ENCODE data around the gene ADAM12. TPM values are rescaled to one million over a fixed set of nuclear protein-coding genes. Genes with fewer than 3 reads are reported as not detected.

The ADAM12 gene
- polyA plus RNA-seq, 4 donors = 0.45 to 0.87 TPM; not detected in 2

GRCh38 chr10:126334272-126334671 lies 54.0 kb downstream of the ADAM12 start:
- no peak for DNase-seq
- H3K36me3 ChIP-seq (ENCODE audit: control insufficient read depth in 3 of 3, insufficient read depth in 2 of 3, low read depth in 1 of 3, low read length in 3 of 3) = no peaks in the 10 kb centered on the region
- no peaks in the 10 kb centered on the region for H3K4me1 ChIP-seq (ENCODE audit: control insufficient read depth in 3 of 3, insufficient read depth in 2 of 3, low read depth in 1 of 3, low read length in 2 of 3)
- no peak overlapping the region for H3K27ac ChIP-seq (ENCODE audit: low read depth in 1 of 3, low read length in 2 of 3)
- H3K9me3 ChIP-seq (ENCODE audit: control insufficient read depth in 2 of 2, insufficient read depth in 1 of 2, low read depth in 1 of 2, low read length in 1 of 2) = no peaks in the 10 kb centered on the region
- 54 to 57% (median 55%) methylated on average over 2 of the region's 2 CpGs for WGBS, 3 donors
- H3K4me3 ChIP-seq (ENCODE audit: low read depth in 1 of 3, low read length in 3 of 3) = no peak overlapping the region
- FAIRE-seq = no peak
- peaks cover 0 to 3% (median 2%) of the 10 kb centered on the region in 3 donors for H3K27me3 ChIP-seq (ENCODE audit: control insufficient read depth in 3 of 3, insufficient read depth in 3 of 3, low read length in 3 of 3)

GRCh38 chr10:126332576-126332975 lies 55.7 kb downstream of the ADAM12 start:
- Histone ChIP-seq H3K36me3 (ENCODE audit: control insufficient read depth in 3 of 3, insufficient read depth in 2 of 3, low read depth in 1 of 3, low read length in 3 of 3) (no peaks in the 10 kb centered on the region), H3K27ac (ENCODE audit: low read depth in 1 of 3, low read length in 2 of 3) (no peak overlapping the region), H3K4me3 (ENCODE audit: low read depth in 1 of 3, low read length in 3 of 3) (no peak overlapping the region), H3K27me3 (ENCODE audit: control insufficient read depth in 3 of 3, insufficient read depth in 3 of 3, low read length in 3 of 3) (peaks cover 0 to 3% (median 2%) of the 10 kb centered on the region in 3 donors), H3K9me3 (ENCODE audit: control insufficient read depth in 2 of 2, insufficient read depth in 1 of 2, low read depth in 1 of 2, low read length in 1 of 2) (no peaks in the 10 kb centered on the region), H3K4me1 (ENCODE audit: control insufficient read depth in 3 of 3, insufficient read depth in 2 of 3, low read depth in 1 of 3, low read length in 2 of 3) (no peaks in the 10 kb centered on the region)
- DNase-seq = no peak
- 89 to 91% (median 90%) methylated on average over 14 of the region's 14 CpGs for WGBS, 3 donors
- FAIRE-seq = no peak

- 81 to 89% (median 81%) methylated on average over 3 of the region's 3 CpGs for WGBS, 3 donors
- H3K4me1 ChIP-seq (ENCODE audit: control insufficient read depth in 3 of 3, insufficient read depth in 2 of 3, low read depth in 1 of 3, low read length in 2 of 3) = no peaks in the 10 kb centered on the region
- no peak overlapping the region for H3K27ac ChIP-seq (ENCODE audit: low read depth in 1 of 3, low read length in 2 of 3)
- H3K27me3 ChIP-seq (ENCODE audit: control insufficient read depth in 3 of 3, insufficient read depth in 3 of 3, low read length in 3 of 3) = peaks cover 0 to 3% (median 2%) of the 10 kb centered on the region in 3 donors
- FAIRE-seq = no peak
- no peaks in the 10 kb centered on the region for H3K9me3 ChIP-seq (ENCODE audit: control insufficient read depth in 2 of 2, insufficient read depth in 1 of 2, low read depth in 1 of 2, low read length in 1 of 2)
- H3K4me3 ChIP-seq (ENCODE audit: low read depth in 1 of 3, low read length in 3 of 3) = no peak overlapping the region
- DNase-seq = no peak
- H3K36me3 ChIP-seq (ENCODE audit: control insufficient read depth in 3 of 3, insufficient read depth in 2 of 3, low read depth in 1 of 3, low read length in 3 of 3) = no peaks in the 10 kb centered on the region
Measured at GRCh38 chr10:126331101-126331500, 57.2 kb downstream of the ADAM12 start.

GRCh38 chr10:126324826-126325225 lies 63.5 kb downstream of the ADAM12 start:
- no peaks in the 10 kb centered on the region for H3K27me3 ChIP-seq (ENCODE audit: control insufficient read depth in 3 of 3, insufficient read depth in 3 of 3, low read length in 3 of 3)
- H3K27ac ChIP-seq (ENCODE audit: low read depth in 1 of 3, low read length in 2 of 3) = no peak overlapping the region
- no peaks in the 10 kb centered on the region for H3K36me3 ChIP-seq (ENCODE audit: control insufficient read depth in 3 of 3, insufficient read depth in 2 of 3, low read depth in 1 of 3, low read length in 3 of 3)
- FAIRE-seq = no peak
- no peak overlapping the region for H3K4me3 ChIP-seq (ENCODE audit: low read depth in 1 of 3, low read length in 3 of 3)
- no peaks in the 10 kb centered on the region for H3K9me3 ChIP-seq (ENCODE audit: control insufficient read depth in 2 of 2, insufficient read depth in 1 of 2, low read depth in 1 of 2, low read length in 1 of 2)
- H3K4me1 ChIP-seq (ENCODE audit: control insufficient read depth in 3 of 3, insufficient read depth in 2 of 3, low read depth in 1 of 3, low read length in 2 of 3) = no peaks in the 10 kb centered on the region
- WGBS, 3 donors = 83 to 90% (median 87%) methylated on average over 6 of the region's 6 CpGs
- no peak for DNase-seq

GRCh38 chr10:126321440-126321839 lies 66.8 kb downstream of the ADAM12 start:
- H3K27me3 ChIP-seq (ENCODE audit: control insufficient read depth in 3 of 3, insufficient read depth in 3 of 3, low read length in 3 of 3) = no peaks in the 10 kb centered on the region
- no peak for FAIRE-seq
- no peaks in the 10 kb centered on the region for H3K4me1 ChIP-seq (ENCODE audit: control insufficient read depth in 3 of 3, insufficient read depth in 2 of 3, low read depth in 1 of 3, low read length in 2 of 3)
- no peaks in the 10 kb centered on the region for H3K36me3 ChIP-seq (ENCODE audit: control insufficient read depth in 3 of 3, insufficient read depth in 2 of 3, low read depth in 1 of 3, low read length in 3 of 3)
- DNase-seq = no peak
- H3K27ac ChIP-seq (ENCODE audit: low read depth in 1 of 3, low read length in 2 of 3) = no peak overlapping the region
- no peaks in the 10 kb centered on the region for H3K9me3 ChIP-seq (ENCODE audit: control insufficient read depth in 2 of 2, insufficient read depth in 1 of 2, low read depth in 1 of 2, low read length in 1 of 2)
- H3K4me3 ChIP-seq (ENCODE audit: low read depth in 1 of 3, low read length in 3 of 3) = no peak overlapping the region
- 73 to 77% (median 76%) methylated on average over 5 of the region's 5 CpGs for WGBS, 3 donors

GRCh38 chr10:126317751-126318150 lies 70.5 kb downstream of the ADAM12 start:
- Histone ChIP-seq H3K9me3 (ENCODE audit: control insufficient read depth in 2 of 2, insufficient read depth in 1 of 2, low read depth in 1 of 2, low read length in 1 of 2) (no peaks in the 10 kb centered on the region), H3K27me3 (ENCODE audit: control insufficient read depth in 3 of 3, insufficient read depth in 3 of 3, low read length in 3 of 3) (no peaks in the 10 kb centered on the region), H3K4me1 (ENCODE audit: control insufficient read depth in 3 of 3, insufficient read depth in 2 of 3, low read depth in 1 of 3, low read length in 2 of 3) (no peaks in the 10 kb centered on the region), H3K27ac (ENCODE audit: low read depth in 1 of 3, low read length in 2 of 3) (no peak overlapping the region), H3K4me3 (ENCODE audit: low read depth in 1 of 3, low read length in 3 of 3) (no peak overlapping the region), H3K36me3 (ENCODE audit: control insufficient read depth in 3 of 3, insufficient read depth in 2 of 3, low read depth in 1 of 3, low read length in 3 of 3) (no peaks in the 10 kb centered on the region)
- FAIRE-seq (no peak), DNase-seq (no peak)
- WGBS, 3 donors = 70 to 84% (median 84%) methylated on average over 3 of the region's 3 CpGs

GRCh38 chr10:126315494-126316177 lies 72.6 kb downstream of the ADAM12 start:
- Histone ChIP-seq H3K4me1 (ENCODE audit: control insufficient read depth in 3 of 3, insufficient read depth in 2 of 3, low read depth in 1 of 3, low read length in 2 of 3) (no peaks in the 10 kb centered on the region), H3K27ac (ENCODE audit: low read depth in 1 of 3, low read length in 2 of 3) (no peak overlapping the region), H3K4me3 (ENCODE audit: low read depth in 1 of 3, low read length in 3 of 3) (no peak overlapping the region), H3K36me3 (ENCODE audit: control insufficient read depth in 3 of 3, insufficient read depth in 2 of 3, low read depth in 1 of 3, low read length in 3 of 3) (no peaks in the 10 kb centered on the region), H3K9me3 (ENCODE audit: control insufficient read depth in 2 of 2, insufficient read depth in 1 of 2, low read depth in 1 of 2, low read length in 1 of 2) (no peaks in the 10 kb centered on the region), H3K27me3 (ENCODE audit: control insufficient read depth in 3 of 3, insufficient read depth in 3 of 3, low read length in 3 of 3) (no peaks in the 10 kb centered on the region)
- DNase-seq (no peak), FAIRE-seq (no peak)
- WGBS, 3 donors = 59 to 70% (median 67%) methylated on average over 12 of the region's 12 CpGs

GRCh38 chr10:126314863-126315493 lies 73.3 kb downstream of the ADAM12 start:
- H3K27me3 ChIP-seq (ENCODE audit: control insufficient read depth in 3 of 3, insufficient read depth in 3 of 3, low read length in 3 of 3) = no peaks in the 10 kb centered on the region
- no peak for FAIRE-seq

More at GRCh38 chr10:126314863-126315493, 73.3 kb downstream of the ADAM12 start:
- Histone ChIP-seq H3K4me1 (ENCODE audit: control insufficient read depth in 3 of 3, insufficient read depth in 2 of 3, low read depth in 1 of 3, low read length in 2 of 3) (no peaks in the 10 kb centered on the region), H3K4me3 (ENCODE audit: low read depth in 1 of 3, low read length in 3 of 3) (no peak overlapping the region), H3K9me3 (ENCODE audit: control insufficient read depth in 2 of 2, insufficient read depth in 1 of 2, low read depth in 1 of 2, low read length in 1 of 2) (no peaks in the 10 kb centered on the region), H3K27ac (ENCODE audit: low read depth in 1 of 3, low read length in 2 of 3) (no peak overlapping the region), H3K36me3 (ENCODE audit: control insufficient read depth in 3 of 3, insufficient read depth in 2 of 3, low read depth in 1 of 3, low read length in 3 of 3) (no peaks in the 10 kb centered on the region)
- no peak for DNase-seq
- WGBS, 3 donors = 84 to 86% (median 85%) methylated on average over 14 of the region's 14 CpGs
